SK-N-SH (cell line): ENCODE measurements around the gene PTPN6. TPM values are rescaled to one million over a fixed set of nuclear protein-coding genes. Genes with fewer than 3 reads are reported as not detected.

Experiments used
- CTCF ChIA-PET: fragments of 300-600, 350-600 bp; formaldehyde crosslinking; extraction: SDS; loops from one replicate; lab custom pipeline; 2021; lab: Yijun Ruan, JAX
- POLR2A ChIA-PET: fragments of 350-600 bp; sonication (Branson Sonifier 250); formaldehyde crosslinking; extraction: SDS; loops from one replicate; lab custom pipeline; 2020; ENCODE audit warnings: antibody characterized with exemption, inconsistent platforms; lab: Yijun Ruan, JAX
- DNase-seq: peaks from one replicate; pipeline ENCODE4 v3.0.0; 2012
- H2AFZ ChIP-seq: fragments of 200-600 bp; sonication (generic); 2 replicates; pipeline ENCODE4 v1.8.1; 2016; ENCODE audit warnings: antibody characterized with exemption, mild to moderate bottlenecking, low read depth
- H3F3A ChIP-seq: fragments of 200-600 bp; sonication (generic); replicated peaks from 2 replicates; pipeline ENCODE3; 2016; ENCODE audit warnings: antibody characterized with exemption, mild to moderate bottlenecking; ENCODE audit not compliant: insufficient read depth
- H3K27ac ChIP-seq, 2 experiments: fragments of 200-500 bp in 1 of 2; fragments of 200-600 bp in 1 of 2; sonication (Bioruptor generic) in 1 of 2; sonication (generic), shearing (Covaris generic) in 1 of 2; 2 replicates each; pipeline versions ENCODE4 v1.5.1 to v1.6.1; 2014 to 2016; ENCODE audit warnings: low read depth in 2 of 2, inconsistent platforms in 1 of 2, low read length in 1 of 2, mild to moderate bottlenecking in 1 of 2, mixed read lengths in 1 of 2
- H3K27me3 ChIP-seq: fragments of 200-600 bp; sonication (generic), shearing (Covaris generic); 2 replicates; pipeline ENCODE4 v1.6.1; 2016; ENCODE audit warnings: mixed run types; ENCODE audit not compliant: insufficient read depth
- H3K36me3 ChIP-seq, 2 experiments: fragments of 200-500 bp in 1 of 2; fragments of 200-600 bp in 1 of 2; sonication (Bioruptor generic) in 1 of 2; sonication (generic) in 1 of 2; replicated peaks in 1 of 2; 2 replicates each; pipeline versions ENCODE3 to v1.5.1; 2014 to 2016; ENCODE audit warnings: low read length in 1 of 2, mild to moderate bottlenecking in 1 of 2; ENCODE audit not compliant: insufficient read depth in 2 of 2, control insufficient read depth in 1 of 2
- H3K4me1 ChIP-seq, 2 experiments: fragments of 200-500 bp in 1 of 2; fragments of 200-600 bp in 1 of 2; sonication (Bioruptor generic) in 1 of 2; sonication (generic), shearing (Covaris generic) in 1 of 2; 2 replicates each; pipeline versions ENCODE4 v1.5.1 to v1.6.1; 2014 to 2016; ENCODE audit warnings: low read depth in 1 of 2, low read length in 1 of 2, mixed run types in 1 of 2; ENCODE audit not compliant: insufficient read depth in 2 of 2, control insufficient read depth in 1 of 2
- H3K4me2 ChIP-seq: fragments of 200-600 bp; sonication (generic), shearing (Covaris generic); 2 replicates; pipeline ENCODE4 v1.6.1; 2017; ENCODE audit warnings: mixed run types
- H3K4me3 ChIP-seq, 2 experiments: fragments of 200-500 bp in 1 of 2; fragments of 200-600 bp in 1 of 2; sonication (Bioruptor generic) in 1 of 2; sonication (generic), shearing (Covaris generic) in 1 of 2; 2 replicates each; pipeline versions ENCODE4 v1.5.1 to v1.8.1; 2014 to 2016; ENCODE audit warnings: low read depth in 2 of 2, inconsistent platforms in 1 of 2, low read length in 1 of 2, mild to moderate bottlenecking in 1 of 2, mixed read lengths in 1 of 2, moderate library complexity in 1 of 2
- H3K79me2 ChIP-seq: fragments of 200-600 bp; sonication (generic); 2 replicates; pipeline ENCODE4 v1.8.1; 2017; ENCODE audit warnings: mild to moderate bottlenecking; ENCODE audit not compliant: insufficient read depth
- H3K9ac ChIP-seq: fragments of 200-600 bp; sonication (generic); 2 replicates; pipeline ENCODE4 v1.6.1; 2017; ENCODE audit warnings: mixed run types
- H3K9me2 ChIP-seq: fragments of 200-600 bp; sonication (generic); 2 replicates; pipeline ENCODE4 v1.6.1; 2017; ENCODE audit warnings: mixed run types
- H3K9me3 ChIP-seq: fragments of 200-600 bp; sonication (generic); 2 replicates; pipeline ENCODE4 v1.6.1; 2017; ENCODE audit warnings: mixed run types, mild to moderate bottlenecking, moderate library complexity
- H4K20me1 ChIP-seq: fragments of 200-600 bp; sonication (generic); 2 replicates; pipeline ENCODE4 v1.6.1; 2017; ENCODE audit warnings: mild to moderate bottlenecking, mixed run types; ENCODE audit not compliant: insufficient read depth
- CHD2 ChIP-seq: fragments of 150-350 bp; IDR thresholded peaks from 2 replicates; pipeline ENCODE4 v1.6.1; 2018; ENCODE audit warnings: low read length; ENCODE audit not compliant: partially characterized antibody
- CTCF ChIP-seq: fragments of 200-600 bp; sonication (generic); IDR thresholded peaks from 2 replicates; pipeline ENCODE4 v1.6.1; 2017; ENCODE audit warnings: antibody characterized with exemption, mild to moderate bottlenecking, moderate library complexity
- EZH2phosphoT487 ChIP-seq: fragments of 200-600 bp; sonication (generic); IDR thresholded peaks from 2 replicates; pipeline ENCODE4 v1.6.1; 2017; ENCODE audit warnings: low read depth, mixed run types, mild to moderate bottlenecking, antibody characterized with exemption, moderate library complexity, borderline replicate concordance
- GABPA ChIP-seq: IDR thresholded peaks from 2 replicates; pipeline ENCODE4 v1.4.0; 2012; ENCODE audit warnings: low read depth, mild to moderate bottlenecking
- IRF3 ChIP-seq: fragments of 150-350 bp; IDR thresholded peaks from 2 replicates; pipeline ENCODE4 v1.6.1; 2016; ENCODE audit warnings: mild to moderate bottlenecking, low read depth, low read length
- MEF2A ChIP-seq: IDR thresholded peaks from 2 replicates; pipeline ENCODE4 v1.4.0; 2012; ENCODE audit warnings: low read depth, borderline replicate concordance
- MXI1 ChIP-seq: IDR thresholded peaks from 2 replicates; pipeline ENCODE4 v1.6.1; 2012; ENCODE audit warnings: mild to moderate bottlenecking, low read depth, low read length, improper control_type of control experiment
- PBX3 ChIP-seq: IDR thresholded peaks from 2 replicates; pipeline ENCODE4; 2012
- POLR2AphosphoS5 ChIP-seq: IDR thresholded peaks from 2 replicates; pipeline ENCODE4 v1.6.1; 2012; ENCODE audit warnings: low read depth, low read length
- RAD21 ChIP-seq: IDR thresholded peaks from 2 replicates; pipeline ENCODE4 v1.6.1; 2012; ENCODE audit warnings: mild to moderate bottlenecking, low read length
- RFX5 ChIP-seq: IDR thresholded peaks from 2 replicates; pipeline ENCODE4 v1.6.1; 2012; ENCODE audit warnings: mild to moderate bottlenecking, improper control_type of control experiment, low read length
- USF2 ChIP-seq: fragments of 150-350 bp; IDR thresholded peaks from 2 replicates; pipeline ENCODE4 v1.6.1; 2017; ENCODE audit warnings: antibody characterized with exemption, low read length, low read depth, borderline replicate concordance
- WGBS: methylation state at CpG from one replicate; pipeline ENCODE4 v1.1.6; 2017; ENCODE audit warnings: low lambda C conversion rate; 5-methylcytosine and 5-hydroxymethylcytosine counted together
- polyA plus RNA-seq, 3 experiments: library from polyadenylated mRNA; depleted of rRNA; stranded (reverse); fragments of >200 nt; gene quantifications; 2 replicates each; pipeline ENCODE4 v1.2.3, GENCODE V29; 2012

Gene PTPN6
- polyA plus RNA-seq, 1 of the 3 experiments (the other 2 are of a cell fraction), result 0.12 TPM

GRCh38 chr12:6921996-6922946 lies 28.9 kb upstream of the PTPN6 start:
- H3K9me3 ChIP-seq, result no peaks in the 10 kb centered on the region
- no peak overlapping the region for H3K4me2 ChIP-seq
- no peaks in the 10 kb centered on the region for H4K20me1 ChIP-seq
- peaks cover 26% of the 10 kb centered on the region in 2 experiments; a peak in 3 of 4 replicates for H3K4me1 ChIP-seq
- H3K9me2 ChIP-seq, result no peaks in the 10 kb centered on the region
- peaks cover 11% of the 10 kb centered on the region for H3K79me2 ChIP-seq
- H3F3A ChIP-seq, result peaks cover 30% of the 10 kb centered on the region
- POLR2A ChIA-PET, result interaction anchor here (0.9 to 1.4 kb wide), 4 partner anchors 10 to 39 kb away, joined by 3 to 5 read pairs (median 3); no protein-coding TSS in a partner anchor
- peaks cover 6 to 7% of the 10 kb centered on the region in 2 experiments for H3K36me3 ChIP-seq
- H2AFZ ChIP-seq, result no peak overlapping the region
- no peak for DNase-seq
- H3K27me3 ChIP-seq, result no peaks in the 10 kb centered on the region
- WGBS, result 91% methylated on average over 9 of the region's 9 CpGs
- H3K27ac ChIP-seq, result no peak overlapping the region
- CTCF ChIA-PET, result interaction anchor here (1.1 to 8.2 kb wide), 6 partner anchors 15 to 171 kb away, joined by 3 to 134 read pairs (median 11); partner anchors contain the start of genes C12orf57, C1R, RNU7-1 and SPSB2
- H3K4me3 ChIP-seq, result no peak overlapping the region
- no peak overlapping the region for H3K9ac ChIP-seq
- TF ChIP-seq MEF2A (no peak), GABPA (no peak)

GRCh38 chr12:6923003-6923732 lies 28.0 kb upstream of the PTPN6 start:
- H2AFZ ChIP-seq, result no peak overlapping the region
- peaks cover 6 to 7% of the 10 kb centered on the region in 2 experiments for H3K36me3 ChIP-seq
- ChIA-PET POLR2A (interaction anchor here (1.1 to 7.3 kb wide), 3 partner anchors 15 to 71 kb away, joined by 4 to 82 read pairs (median 6); partner anchors contain the start of genes C12orf57, RNU7-1 and USP5), CTCF (interaction anchor here (0.8 to 8.2 kb wide), 17 partner anchors 9 to 170 kb away, joined by 3 to 134 read pairs (median 4); partner anchors contain the start of genes C12orf57, C1R, ENO2 and RNU7-1)
- H4K20me1 ChIP-seq, result no peaks in the 10 kb centered on the region
- WGBS, result 91% methylated on average over 10 of the region's 10 CpGs
- H3K9ac ChIP-seq, result no peak overlapping the region
- H3K9me2 ChIP-seq, result no peaks in the 10 kb centered on the region
- TF ChIP-seq EZH2phosphoT487, result no peak
- no peak for TF ChIP-seq USF2
- TF ChIP-seq MEF2A, result no peak
- no peak for TF ChIP-seq GABPA
- TF ChIP-seq RFX5, result no peak
- no peak for TF ChIP-seq RAD21
- no peak for TF ChIP-seq PBX3
- TF ChIP-seq MXI1, result no peak
- TF ChIP-seq POLR2AphosphoS5, result no peak
- no peak for TF ChIP-seq IRF3
- no peak for TF ChIP-seq CHD2
- no peak for TF ChIP-seq CTCF
- H3K4me1 ChIP-seq, result peaks cover 26% of the 10 kb centered on the region in 2 experiments; a peak in 3 of 4 replicates
- no peak overlapping the region for H3K4me3 ChIP-seq
- H3K9me3 ChIP-seq, result no peaks in the 10 kb centered on the region
- H3K27me3 ChIP-seq, result no peaks in the 10 kb centered on the region
- no peak for DNase-seq
- H3F3A ChIP-seq, result peaks cover 30% of the 10 kb centered on the region
- no peak overlapping the region for H3K27ac ChIP-seq
- no peak overlapping the region for H3K4me2 ChIP-seq
- H3K79me2 ChIP-seq, result peaks cover 17% of the 10 kb centered on the region
